ENCODE measurements around the gene TCP11L2.
"Not testable (repeated sequence)": the region's sequence is repeated elsewhere in the genome, so short reads cannot be mapped to it uniquely, and the experiment has no call there.

Gene TCP11L2

DNA sequence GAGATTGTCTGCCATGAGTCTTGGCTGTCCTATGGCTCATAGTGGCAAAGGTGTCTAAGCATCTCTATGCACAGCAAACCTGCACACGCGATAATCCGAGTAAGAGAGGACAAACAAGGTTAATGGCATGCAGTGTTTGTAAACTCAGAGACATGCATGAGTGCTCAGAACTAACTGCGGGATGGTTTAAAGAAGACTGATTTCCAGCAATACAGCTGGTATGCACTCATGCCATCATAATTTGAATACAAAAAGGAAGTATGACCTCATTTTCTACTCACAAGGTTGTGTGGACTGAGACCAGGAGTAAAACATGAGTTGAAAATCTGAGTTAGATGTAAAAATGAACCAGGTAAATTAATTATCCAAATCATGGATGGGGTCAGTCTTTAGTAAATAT is 16.6 kb upstream of the TCP11L2 start:
- no peak for DNase-seq

GRCh38 chr12:106286576-106287162 is 15.9 kb upstream of the TCP11L2 start:
- not testable (repeated sequence) for DNase-seq

GRCh38 chr12:106287364-106287763 is 15.2 kb upstream of the TCP11L2 start:
- no peak for DNase-seq

GRCh38 chr12:106288101-106288493 is 14.4 kb upstream of the TCP11L2 start:
- no peak for DNase-seq

DNA sequence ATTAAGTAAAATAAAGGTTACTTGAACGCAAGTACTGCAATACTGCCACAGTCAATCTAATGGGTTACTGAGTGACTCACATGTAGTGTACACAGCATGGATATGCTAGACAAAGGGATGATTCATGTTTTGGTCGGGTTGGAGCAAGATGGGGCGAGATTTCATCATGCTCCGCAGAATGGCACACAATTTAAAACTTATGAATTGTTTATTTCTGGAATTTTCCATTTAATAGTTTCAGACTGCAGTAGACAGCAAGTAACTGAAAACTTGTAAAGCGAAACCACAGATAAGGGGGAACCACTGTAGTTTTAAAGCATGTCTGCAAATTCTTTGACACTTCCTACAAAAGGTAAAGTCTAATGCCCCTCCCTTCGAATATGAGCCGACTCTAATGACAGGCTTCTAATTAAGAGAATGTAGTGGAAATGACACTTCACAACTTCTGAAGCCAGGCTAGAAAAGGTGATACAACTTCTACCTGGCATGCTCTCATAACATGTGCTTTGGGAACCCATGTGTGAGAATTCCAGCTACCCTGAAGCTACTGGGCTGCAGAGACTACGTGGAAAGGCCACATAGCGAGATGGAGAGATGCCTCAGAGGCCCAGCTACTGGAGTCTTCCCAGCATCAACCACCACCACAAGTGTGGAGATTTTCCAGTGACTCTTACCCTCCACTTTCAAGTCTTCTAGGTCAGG is 13.9 kb upstream of the TCP11L2 start:
- no peak for DNase-seq

GRCh38 chr12:106289196-106289681 is 13.3 kb upstream of the TCP11L2 start:
- DNase-seq: no peak

GRCh38 chr12:106290666-106291065 is 11.9 kb upstream of the TCP11L2 start:
- DNase-seq: no peak

DNA sequence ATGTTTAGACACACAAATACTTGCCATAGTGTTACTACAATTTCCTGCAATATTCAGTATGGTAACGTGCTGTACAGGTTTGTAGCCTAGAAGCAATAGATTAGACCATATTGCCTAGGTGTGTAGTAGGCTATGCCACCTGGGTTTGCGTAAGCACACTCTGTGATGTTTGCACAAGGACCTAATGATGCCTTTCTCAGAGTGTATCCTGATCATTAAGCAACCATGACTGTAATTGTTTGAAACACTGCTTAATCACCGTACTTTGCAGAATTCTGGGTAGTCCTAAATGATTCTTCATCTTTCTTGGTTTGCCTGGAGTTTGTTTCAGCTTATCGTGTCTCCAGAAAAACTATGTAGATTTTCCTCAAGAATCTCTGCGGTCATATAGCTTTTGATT is 11.2 kb upstream of the TCP11L2 start:
- DNase-seq: no peak

GRCh38 chr12:106292339-106292738 is 10.2 kb upstream of the TCP11L2 start:
- DNase-seq: no peak

- DNase-seq: no peak
Observed at GRCh38 chr12:106296179-106296877, 6.2 kb upstream of the TCP11L2 start.

- no peak for DNase-seq
Observed at GRCh38 chr12:106297075-106297474, 5.5 kb upstream of the TCP11L2 start.

- DNase-seq: no peak
Observed at GRCh38 chr12:106297681-106298080, 4.9 kb upstream of the TCP11L2 start.

DNA sequence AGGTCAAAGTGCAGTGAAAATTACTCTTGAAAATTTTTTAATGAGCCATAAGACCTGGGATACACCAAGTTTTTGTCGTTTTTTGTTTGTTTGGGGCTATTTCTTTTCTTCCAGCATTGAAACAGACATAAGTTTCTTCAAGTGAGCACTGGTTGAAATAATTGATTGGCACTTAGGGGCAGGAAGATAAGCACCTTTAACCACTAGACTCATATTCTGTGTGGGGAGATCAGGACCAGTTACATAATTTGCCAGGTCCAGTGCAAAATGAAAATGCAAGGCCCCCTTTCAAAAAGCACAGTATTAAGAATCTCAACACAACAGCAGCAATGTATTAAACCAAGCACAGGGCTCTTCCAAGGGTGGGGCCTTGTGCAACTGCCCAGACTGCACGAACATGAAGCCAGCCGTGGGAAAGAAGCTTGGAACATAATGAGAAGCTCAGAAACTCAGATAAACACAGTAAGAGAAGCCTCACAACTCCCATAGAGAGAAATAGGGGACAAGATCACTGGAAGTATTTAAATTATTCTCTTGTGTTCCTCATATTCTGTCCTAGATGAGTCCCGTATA is 3.2 kb upstream of the TCP11L2 start:
- no peak for DNase-seq

- DNase-seq: no peak
Observed at GRCh38 chr12:106300761-106301160, 1.8 kb upstream of the TCP11L2 start.

DNA sequence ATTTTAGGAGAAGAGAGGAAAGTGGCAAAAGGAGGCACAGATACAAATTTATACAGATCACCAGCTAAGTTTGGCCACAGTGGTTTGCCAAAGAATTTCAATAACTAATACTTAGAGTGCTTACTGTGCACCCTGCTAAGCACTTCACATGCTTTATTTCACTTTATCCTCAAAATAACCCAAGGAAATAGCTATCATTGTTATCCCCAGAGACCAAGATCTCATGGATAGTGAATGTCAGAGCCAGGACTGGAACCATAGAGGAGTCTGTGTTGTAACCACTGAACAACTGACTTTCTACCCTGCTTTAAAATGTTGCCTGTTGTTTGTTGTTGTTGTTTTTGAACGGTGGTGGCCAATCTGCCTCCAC is 1.3 kb upstream of the TCP11L2 start:
- no peak for DNase-seq

DNA sequence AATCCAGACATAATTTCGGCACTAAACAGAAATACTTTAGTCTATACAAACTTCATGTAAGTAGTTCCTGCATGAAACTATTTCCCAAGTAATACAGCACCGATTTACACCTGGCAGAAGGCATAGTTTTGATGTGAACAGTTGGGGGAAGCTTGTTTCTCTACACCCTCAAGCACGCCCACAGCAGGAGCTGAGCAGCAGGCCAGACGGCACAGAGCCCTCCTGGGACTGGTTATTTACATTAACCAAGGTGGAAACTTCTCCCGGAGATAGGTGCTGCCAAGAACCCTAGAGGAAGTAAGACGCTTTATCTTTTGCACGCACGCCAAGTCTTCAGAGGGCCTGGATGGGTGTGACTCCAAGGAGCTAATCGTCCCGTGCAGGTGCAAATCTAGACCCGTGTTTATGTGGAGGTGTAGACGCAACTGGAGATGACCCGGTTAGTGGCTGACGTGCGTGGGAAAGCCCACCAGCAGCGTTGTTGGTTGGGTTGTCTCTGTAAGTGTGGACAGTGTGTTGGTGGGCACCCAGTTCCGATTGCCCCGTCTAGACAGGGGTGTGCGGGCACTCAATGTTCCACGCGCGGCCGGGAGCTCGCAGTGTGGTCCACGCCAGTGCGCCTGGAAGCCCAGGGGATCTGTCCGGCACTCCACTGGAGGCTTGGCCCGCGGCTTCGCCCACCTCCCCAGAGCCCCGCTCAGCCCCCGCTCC is 767 bp upstream of the TCP11L2 start:
- DNase-seq: peak; percentile 80

- peak; percentile 89 for DNase-seq
Observed at GRCh38 chr12:106303202-106303820, 778 bp downstream of the TCP11L2 start.

GRCh38 chr12:106304001-106304421 is 1.5 kb downstream of the TCP11L2 start:
- DNase-seq: peak; percentile 28

- no peak for DNase-seq
Observed at GRCh38 chr12:106304797-106305196, 2.3 kb downstream of the TCP11L2 start.

GRCh38 chr12:106305376-106305775 is 2.8 kb downstream of the TCP11L2 start:
- no peak for DNase-seq

DNA sequence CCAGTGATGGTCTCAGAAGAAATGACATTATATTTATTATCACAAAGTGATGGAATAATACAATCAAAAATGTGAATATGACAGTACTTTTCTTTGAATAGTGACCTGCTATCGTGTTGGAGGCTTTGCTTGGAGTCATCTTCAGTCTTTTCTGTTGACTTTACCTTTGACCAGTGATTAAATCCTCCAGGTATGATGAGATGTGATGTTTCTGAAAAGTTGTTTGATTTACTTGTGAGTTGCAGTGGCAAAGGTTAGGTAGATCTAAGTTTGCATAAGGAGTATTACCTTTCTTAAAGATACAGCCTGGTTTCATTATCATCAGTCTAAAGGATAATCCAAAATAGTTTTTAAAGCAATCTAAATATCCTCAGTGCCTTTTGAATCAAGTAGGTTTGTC is 4.6 kb downstream of the TCP11L2 start:
- no peak for DNase-seq

DNA sequence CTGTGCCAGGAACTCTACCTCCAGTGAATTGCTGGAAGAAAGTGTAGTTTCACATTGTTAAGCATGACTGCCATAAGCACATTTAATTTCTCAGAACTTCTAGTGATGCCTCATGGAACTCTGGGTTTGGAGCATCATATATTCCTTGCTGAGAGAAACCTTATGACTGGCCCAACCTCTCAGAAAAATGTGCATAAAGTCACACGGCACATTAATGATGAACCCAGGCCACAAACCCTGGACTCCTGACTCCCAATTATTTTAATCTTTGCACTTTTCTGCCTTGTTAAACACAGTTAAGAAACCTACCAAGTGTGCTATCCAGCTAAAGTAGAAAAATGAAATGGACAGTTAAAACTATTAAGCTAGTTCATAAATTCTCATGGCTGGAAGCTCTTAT is 5.6 kb downstream of the TCP11L2 start:
- DNase-seq: no peak

DNA sequence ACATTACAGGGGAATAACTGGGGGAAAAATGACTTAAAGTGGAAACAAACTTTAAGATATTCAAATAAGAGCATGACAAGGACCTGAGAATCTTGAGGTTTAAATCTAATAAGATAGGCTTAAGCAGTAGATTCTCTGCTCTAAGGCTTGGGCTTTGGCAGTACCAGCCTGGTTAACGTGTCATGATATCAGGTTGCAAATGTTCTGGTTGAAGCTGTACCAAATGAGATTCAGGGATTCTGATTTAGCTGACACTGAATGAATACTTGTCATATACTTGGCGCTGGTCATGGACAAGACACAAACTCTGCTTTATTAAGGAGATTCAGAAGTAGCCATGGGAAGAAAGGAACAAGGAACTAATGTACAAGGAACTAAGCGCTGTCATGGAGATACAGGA is 6.1 kb downstream of the TCP11L2 start:
- no peak for DNase-seq

Measured in activated T-cell treated with anti-CD3 and anti-CD28 coated beads, Interleukin-2, amount 50 U/mL, for 1 hour (primary cell).